Ascending aorta (tissue), 2 donors: ENCODE measurements around the gene HECTD4. TPM values are rescaled to one million over a fixed set of nuclear protein-coding genes. Genes with fewer than 3 reads are reported as not detected.

Source experiments
- DNase-seq, 2 donors: peaks; one replicate each; pipeline ENCODE4 v3.0.0-alpha.2; 2019; ENCODE audit warnings: low spot score in 2 of 2
- H3K27ac ChIP-seq, 2 donors: fragments of 200-600 bp; sonication (generic); one replicate each; pipeline ENCODE4 v1.5.1; 2016 to 2017; ENCODE audit warnings: mild to moderate bottlenecking in 1 of 2
- H3K27me3 ChIP-seq: fragments of 200-600 bp; sonication (generic); one replicate; pipeline ENCODE4 v1.5.1; 2017
- H3K36me3 ChIP-seq, 2 donors: fragments of 200-600 bp; sonication (generic); one replicate each; pipeline ENCODE4 v1.5.1; 2016
- H3K4me1 ChIP-seq, 2 donors: fragments of 200-600 bp; sonication (generic); one replicate each; pipeline ENCODE4 v1.5.1; 2016 to 2017; ENCODE audit warnings: mild to moderate bottlenecking in 1 of 2
- H3K4me3 ChIP-seq, 2 donors: fragments of 200-600 bp; sonication (generic); one replicate each; pipeline ENCODE4 v1.5.1; 2016 to 2017; ENCODE audit warnings: mild to moderate bottlenecking in 1 of 2
- H3K9me3 ChIP-seq, 2 donors: fragments of 200-600 bp; sonication (generic); one replicate each; pipeline ENCODE4 v1.5.1; 2016
- CTCF ChIP-seq, 3 experiments: fragments of 200-600 bp in 2 of 3; fragments of 450-650 bp in 1 of 3; sonication (generic) in 2 of 3; IDR thresholded peaks; one replicate each; pipeline ENCODE4 v1.5.1; 2016 to 2019; ENCODE audit warnings: antibody characterized with exemption in 3 of 3, mild to moderate bottlenecking in 1 of 3, moderate library complexity in 1 of 3
- intact Hi-C: fragments of 100-400 bp; cut with DNase I; formaldehyde crosslinking; loops from one replicate; pipeline ENCODE4 v1.15.1; 2023
- total RNA-seq: library from RNA; depleted of rRNA; stranded (reverse); fragments of >200 nt; gene quantifications from one replicate; pipeline ENCODE4 v1.1.0, GENCODE V29; 2016

HECTD4 gene
- total RNA-seq, 1 donor from 2014 or later: 23.7 TPM

GRCh38 chr12:112330706-112331105 lies 51.5 kb downstream of the HECTD4 start:
- TF ChIP-seq CTCF (IDR thresholded peaks at IDR 0.05): no peak
- Histone ChIP-seq H3K27me3 (no peaks in the 10 kb centered on the region), H3K9me3 (no peaks in the 10 kb centered on the region), H3K27ac (no peak overlapping the region), H3K36me3 (no peaks in the 10 kb centered on the region), H3K4me3 (no peak overlapping the region), H3K4me1 (no peaks in the 10 kb centered on the region)
- intact Hi-C loops: no loop called here
- DNase-seq: no peak

GRCh38 chr12:112328456-112329124 lies 53.6 kb downstream of the HECTD4 start:
- no peaks in the 10 kb centered on the region for H3K27me3 ChIP-seq
- no peak for TF ChIP-seq CTCF (IDR thresholded peaks at IDR 0.05)
- no peaks in the 10 kb centered on the region for H3K36me3 ChIP-seq
- intact Hi-C loops: no loop called here
- no peaks in the 10 kb centered on the region for H3K9me3 ChIP-seq
- no peak for DNase-seq
- H3K4me3 ChIP-seq: no peak overlapping the region
- H3K27ac ChIP-seq: no peak overlapping the region
- no peaks in the 10 kb centered on the region for H3K4me1 ChIP-seq

GRCh38 chr12:112327209-112327938 lies 54.9 kb downstream of the HECTD4 start:
- DNase-seq: no peak
- no peaks in the 10 kb centered on the region for H3K4me1 ChIP-seq
- intact Hi-C loops: no loop called here

GRCh38 chr12:112325622-112326207 lies 56.5 kb downstream of the HECTD4 start:
- H3K4me1 ChIP-seq: no peaks in the 10 kb centered on the region
- no peak overlapping the region for H3K4me3 ChIP-seq
- no peaks in the 10 kb centered on the region for H3K9me3 ChIP-seq
- no peaks in the 10 kb centered on the region for H3K36me3 ChIP-seq
- intact Hi-C loops: no loop called here
- H3K27ac ChIP-seq: no peak overlapping the region
- no peak for DNase-seq
- no peaks in the 10 kb centered on the region for H3K27me3 ChIP-seq
- no peak for TF ChIP-seq CTCF (IDR thresholded peaks at IDR 0.05)

More at GRCh38 chr12:112327209-112327938, 54.9 kb downstream of the HECTD4 start:
- Histone ChIP-seq H3K9me3 (no peaks in the 10 kb centered on the region), H3K27ac (no peak overlapping the region), H3K36me3 (no peaks in the 10 kb centered on the region), H3K27me3 (no peaks in the 10 kb centered on the region), H3K4me3 (no peak overlapping the region)
- no peak for TF ChIP-seq CTCF (IDR thresholded peaks at IDR 0.05)

DNA sequence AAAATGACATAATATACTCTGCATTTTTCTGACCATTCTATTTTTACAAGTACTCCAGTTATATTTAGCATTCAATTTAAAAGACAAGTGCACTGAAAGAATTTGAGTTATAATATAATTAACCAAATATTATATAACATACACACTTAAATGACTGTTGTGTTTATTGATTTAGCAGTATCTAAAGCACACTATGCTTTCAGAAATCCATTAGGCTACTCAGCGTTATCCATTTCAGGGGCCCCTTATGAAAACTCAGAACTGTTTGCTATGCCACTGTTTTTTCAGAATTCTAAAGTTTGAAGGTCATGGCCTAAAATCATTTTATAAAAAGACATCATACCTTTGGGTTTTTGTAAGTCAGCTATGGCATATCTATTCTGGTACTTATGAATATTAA lies 57.1 kb downstream of the HECTD4 start:
- Histone ChIP-seq H3K4me1 (no peaks in the 10 kb centered on the region), H3K9me3 (no peaks in the 10 kb centered on the region), H3K4me3 (no peak overlapping the region), H3K36me3 (no peaks in the 10 kb centered on the region), H3K27ac (no peak overlapping the region), H3K27me3 (no peaks in the 10 kb centered on the region)
- intact Hi-C loops: no loop called here
- no peak for DNase-seq
- no peak for TF ChIP-seq CTCF (IDR thresholded peaks at IDR 0.05)
